ENCODE data around the gene TMEM164.

The TMEM164 gene

DNA sequence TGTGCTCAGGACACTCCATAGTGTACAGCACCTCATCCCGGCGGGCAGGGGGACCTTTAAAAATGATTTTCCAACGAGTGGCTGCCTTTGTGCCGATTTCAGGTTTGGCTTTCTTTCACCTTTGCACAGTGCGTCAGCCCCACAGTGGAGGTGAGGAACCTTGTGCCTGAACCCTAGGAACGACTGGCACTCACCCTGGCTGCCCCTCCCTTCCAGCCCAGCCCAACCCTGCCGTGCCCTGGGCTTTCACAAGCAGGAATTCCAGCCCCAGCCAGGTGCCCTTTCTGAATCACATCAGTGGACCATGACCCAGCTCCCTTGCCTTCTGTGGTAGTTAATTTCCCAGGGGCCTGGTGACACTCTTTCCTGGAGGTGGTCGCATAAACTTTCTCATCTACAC is 1.3 kb downstream of the TMEM164 start:
- no peak for DNase-seq

DNA sequence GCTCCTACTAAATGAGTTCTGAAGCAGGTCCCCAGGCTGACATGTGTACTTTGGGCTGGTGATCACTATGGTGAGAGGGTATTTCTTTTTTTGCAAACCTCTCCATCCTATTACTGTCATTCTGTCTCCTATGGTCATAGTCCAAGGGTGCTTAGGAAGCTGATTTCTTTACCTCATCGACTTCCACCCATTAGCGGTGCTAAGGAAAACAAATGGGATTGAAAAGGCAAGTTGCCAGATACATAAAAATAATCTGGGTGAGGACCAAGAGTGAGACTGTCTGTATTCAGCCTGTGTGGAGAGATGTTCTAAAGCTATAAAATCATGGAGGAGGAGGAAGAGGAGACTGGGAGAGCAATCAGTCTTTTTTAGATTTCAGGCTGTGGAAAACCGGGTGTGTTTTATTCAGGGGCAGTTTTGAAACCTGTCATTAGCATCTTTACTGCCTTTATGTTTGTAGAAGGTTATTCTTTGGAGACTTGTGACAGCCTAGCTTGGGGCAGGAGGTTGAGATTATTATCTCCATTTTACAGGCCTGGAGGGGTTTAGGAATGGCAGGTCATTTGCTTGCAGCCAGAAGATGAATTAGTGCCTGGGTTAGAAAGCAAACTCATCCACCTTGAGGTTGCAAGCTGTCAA is 1.9 kb downstream of the TMEM164 start:
- DNase-seq: peak; percentile 83

DNA sequence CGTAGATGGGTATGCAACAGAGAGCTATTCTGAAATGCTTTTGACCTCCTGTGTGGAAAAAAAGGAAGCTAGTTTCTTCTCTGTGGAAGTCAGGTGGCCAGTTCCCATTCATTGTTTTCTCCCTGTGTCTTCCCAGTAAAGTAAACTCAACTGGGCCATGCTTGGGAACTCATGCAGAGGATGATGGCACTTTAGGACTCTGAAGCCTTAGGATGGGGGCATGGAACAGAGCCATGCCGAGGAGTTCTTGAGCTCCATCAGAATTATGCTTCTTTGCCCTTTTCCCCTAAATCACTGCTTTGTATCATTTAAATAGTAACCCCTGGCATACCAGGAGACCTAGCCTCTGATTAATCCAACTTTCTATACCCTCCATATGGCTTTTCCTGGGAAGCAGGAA is 3.2 kb downstream of the TMEM164 start:
- no peak for DNase-seq

DNA sequence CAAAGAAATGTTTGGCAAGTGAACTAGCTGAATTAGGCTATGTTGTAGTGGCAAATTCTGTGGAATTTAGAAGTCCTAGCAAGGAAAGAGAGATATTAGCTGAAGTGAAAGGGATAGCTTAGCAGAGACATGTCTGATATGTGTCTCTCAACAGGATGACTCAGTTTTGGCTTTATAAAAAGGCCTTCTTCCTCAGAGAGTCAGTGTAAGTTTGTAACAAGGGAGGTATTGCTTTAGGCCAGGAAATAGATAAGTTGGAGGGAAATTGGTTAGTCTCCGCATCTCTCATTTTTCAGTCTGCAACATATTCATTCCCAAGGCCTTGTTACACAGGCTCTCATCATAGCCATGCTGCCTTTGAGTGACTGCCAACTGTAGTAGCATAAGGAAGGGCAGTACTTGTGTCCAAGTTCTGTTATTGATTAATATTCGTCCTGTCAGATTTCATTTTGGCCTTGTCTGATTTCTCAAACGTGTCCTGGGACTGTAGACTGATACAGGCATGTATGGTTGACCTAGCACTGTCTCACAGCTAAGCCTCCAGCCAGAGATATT is 4.0 kb downstream of the TMEM164 start:
- DNase-seq: peak; percentile 24

DNA sequence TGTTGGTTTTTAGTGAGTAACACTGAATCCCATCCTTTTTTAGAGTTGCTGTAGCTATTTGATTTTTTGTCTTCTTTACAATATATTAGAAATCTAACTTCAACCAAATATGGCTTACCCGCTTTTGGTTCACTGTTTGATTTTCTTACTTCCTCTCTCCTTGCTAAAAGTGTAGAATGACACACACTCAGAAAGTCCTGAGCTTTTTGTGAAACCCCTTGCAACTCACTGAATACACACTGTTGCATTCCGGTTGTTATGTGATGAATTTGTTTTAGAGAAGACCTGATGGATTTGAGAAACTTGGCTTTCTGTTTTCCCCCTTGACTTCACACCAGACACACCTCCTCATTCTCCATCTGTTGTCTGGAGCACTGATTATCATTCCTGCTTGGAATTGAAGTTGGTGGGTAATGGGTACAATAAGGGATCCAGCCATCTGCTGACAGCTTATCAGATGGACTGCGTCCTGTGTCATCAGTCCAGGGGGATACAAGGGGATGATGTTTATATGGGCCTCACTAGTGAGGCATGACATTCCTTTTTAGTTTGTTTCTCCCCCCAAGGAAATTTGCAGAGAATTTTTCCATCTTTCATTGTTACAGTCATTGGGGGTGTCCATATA is 5.2 kb downstream of the TMEM164 start:
- DNase-seq: no peak

DNA sequence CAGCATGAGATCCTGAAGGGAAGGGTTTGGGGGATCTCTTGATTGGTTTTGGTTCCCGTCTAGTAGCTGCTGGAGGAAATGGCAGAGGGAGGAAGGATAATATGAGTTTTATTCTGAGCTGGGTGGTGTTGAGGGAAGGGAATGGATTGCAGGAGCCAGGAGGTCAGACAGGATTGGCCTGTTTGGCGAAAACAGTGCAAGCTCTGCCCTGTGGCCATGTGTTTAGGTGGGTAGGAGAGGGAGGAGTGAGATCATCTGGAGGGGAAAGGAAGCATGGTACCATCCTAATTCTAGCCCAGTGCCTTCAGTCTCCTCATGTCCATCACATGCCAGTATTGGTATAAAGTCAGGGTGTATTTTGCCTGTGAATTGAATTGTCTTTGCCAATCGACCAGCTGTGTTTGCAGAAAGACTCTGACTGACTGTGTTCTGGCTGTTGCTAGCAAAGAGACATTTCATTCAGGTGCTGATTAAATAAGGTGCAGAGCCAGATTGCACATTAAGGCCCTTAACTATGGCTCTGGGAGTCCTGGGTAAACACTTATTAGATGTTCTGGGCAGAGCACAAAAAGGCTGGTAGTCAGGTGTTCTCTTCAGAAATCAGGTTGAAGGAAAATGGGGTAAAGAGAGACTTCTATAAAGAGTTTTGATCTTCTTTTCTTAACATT is 10.0 kb downstream of the TMEM164 start:
- DNase-seq: peak; percentile 99

DNA sequence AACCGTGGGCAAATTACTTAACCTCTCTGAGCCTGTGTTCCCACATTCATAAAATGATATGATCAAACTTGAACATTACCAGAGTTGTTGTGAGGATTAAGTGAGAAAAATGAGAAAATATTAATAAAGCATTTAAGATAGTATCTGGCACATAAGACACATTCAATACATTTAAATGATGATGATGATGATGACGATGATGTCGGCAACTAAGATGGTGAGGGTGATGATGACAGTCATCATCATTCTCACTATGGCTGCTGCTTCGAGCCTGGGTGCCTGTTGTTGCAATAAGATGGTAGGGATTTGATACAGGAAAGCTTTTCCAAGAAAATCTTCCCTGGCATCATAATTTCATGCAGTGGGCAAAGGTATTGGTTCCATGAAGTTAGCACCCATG is 11.1 kb downstream of the TMEM164 start:
- no peak for DNase-seq

DNA sequence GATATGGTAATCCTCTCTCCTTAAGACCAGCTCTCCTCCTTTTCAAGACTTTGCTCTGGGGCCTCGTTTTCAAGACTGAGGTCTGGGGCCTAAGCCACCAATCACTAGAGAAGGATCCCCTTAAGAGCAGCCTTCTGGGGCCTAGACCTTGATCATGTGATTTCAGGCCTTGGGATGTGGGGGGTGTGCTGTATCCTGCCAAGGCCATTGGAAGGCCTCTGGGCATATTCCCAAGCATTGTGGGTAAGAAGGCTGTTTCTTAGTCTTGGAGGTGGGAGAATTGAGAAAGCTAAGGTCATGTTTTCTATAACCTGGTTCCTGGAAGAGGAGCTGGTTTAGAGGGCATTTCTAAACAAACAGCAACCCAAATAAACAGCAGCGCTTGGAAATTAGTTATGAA is 12.1 kb downstream of the TMEM164 start:
- DNase-seq: no peak

DNA sequence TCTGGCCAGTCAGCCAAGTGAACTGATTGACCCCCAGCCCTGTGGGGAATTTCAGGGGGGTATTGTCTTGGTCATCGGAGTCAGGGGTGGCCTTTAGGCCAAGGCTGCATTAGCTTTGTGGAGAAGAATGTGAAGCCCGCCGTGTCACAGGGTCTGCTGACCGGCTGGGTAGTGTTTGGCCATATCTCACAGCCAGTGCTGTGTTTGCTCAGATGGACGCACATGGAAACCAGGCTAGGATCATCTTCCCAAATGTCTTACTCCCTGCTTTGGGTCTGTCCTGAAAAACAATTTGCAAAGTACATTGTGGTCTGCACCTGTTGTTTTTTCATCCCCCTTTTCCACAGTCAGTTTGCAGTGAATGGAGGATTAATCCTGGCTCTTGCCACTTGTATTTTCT is 13.0 kb downstream of the TMEM164 start:
- no peak for DNase-seq

DNA sequence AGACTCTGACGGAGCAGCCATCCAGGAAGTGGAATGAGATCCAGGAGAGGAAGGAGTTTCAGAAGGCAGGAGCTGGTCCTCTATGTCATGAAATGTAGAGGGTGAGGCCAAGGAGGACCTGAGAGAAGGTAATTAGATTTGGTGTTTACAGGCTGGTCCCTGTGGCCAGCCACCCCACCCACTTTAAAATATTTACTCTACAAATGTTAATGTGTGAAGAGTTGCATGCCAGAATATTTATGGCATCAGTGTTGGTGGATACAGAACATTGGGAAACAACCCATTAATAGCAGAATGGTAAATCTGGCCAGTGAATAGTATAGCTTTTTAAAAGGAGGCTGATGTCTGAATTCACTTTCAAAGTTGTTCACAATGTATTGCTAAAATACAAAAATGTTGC is 17.6 kb downstream of the TMEM164 start:
- no peak for DNase-seq

DNA sequence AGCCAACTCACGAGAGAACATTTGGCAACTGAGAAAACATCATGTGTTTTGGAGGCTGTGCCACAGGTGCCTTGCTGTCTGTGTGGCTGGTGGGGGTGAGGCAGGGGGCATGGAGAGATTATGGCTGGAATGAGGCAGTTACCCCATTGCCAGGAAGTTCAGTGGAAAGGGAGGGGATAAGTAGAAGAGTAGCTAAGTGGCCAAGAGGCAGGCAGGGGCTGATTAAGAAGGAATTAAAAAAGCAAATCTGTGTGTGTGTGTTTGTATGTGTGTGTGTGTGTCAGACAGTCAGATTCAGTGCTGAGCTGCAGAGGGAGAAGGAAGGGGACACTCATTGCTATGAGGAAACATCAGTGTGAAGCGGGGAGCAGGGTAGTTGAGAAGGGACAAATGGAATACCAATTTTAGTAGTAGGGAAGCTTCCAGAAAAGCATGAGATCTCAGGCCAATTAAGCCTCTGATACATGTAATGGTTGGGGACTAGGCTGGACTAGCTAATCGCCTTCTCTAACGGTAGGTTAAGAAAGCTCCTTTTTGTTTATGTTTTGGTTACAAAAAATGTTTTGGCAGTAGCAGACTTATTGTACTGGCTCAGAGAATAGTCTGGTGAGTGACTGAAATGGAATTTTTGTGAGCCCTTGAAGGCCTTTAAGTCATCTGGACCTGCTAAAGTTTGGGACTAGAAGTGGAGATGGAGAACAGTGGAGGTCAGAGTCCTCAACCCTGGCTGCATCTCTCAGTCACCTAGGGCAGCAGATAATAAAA is 18.5 kb downstream of the TMEM164 start:
- DNase-seq: no peak

DNA sequence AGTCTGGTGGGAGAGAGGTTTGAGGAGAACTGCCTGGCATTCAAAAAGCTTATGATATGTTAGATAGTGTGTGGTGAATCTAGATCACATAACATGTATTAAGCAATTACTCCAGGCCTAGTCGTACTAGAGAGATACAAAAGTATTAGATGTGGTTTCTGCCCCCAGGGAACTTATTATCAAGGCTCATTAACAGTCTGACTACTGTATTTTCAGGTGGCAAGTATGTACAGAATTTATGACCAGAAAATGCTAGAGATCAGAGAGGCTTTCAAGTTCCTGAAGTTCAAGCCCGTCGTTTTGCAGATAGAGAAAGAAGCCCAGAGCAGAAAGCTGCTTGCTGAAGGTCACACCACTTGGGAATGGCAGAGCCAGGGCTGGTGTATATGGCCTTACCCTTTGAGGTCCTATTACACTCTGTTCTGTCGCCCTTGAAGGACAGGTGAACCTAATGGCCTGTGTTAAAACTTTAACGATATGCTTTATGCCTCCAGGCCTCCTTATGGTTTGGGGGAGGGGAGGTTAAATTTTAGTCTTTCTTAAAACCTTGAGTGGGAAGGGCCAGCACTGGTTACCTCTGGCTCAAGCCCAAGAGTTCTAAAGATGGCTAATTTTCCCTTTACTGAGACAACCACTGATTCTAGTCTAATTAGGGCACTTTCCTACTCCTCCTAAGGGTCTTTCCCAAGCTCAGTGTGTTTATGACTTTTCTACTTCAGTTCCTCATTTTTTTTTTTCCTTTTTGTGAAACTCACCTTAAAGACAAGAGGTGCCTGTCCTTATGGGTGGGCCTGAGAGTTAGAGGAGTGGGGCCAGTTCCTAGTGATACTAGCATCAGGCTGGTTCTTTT is 19.9 kb downstream of the TMEM164 start:
- no peak for DNase-seq

DNA sequence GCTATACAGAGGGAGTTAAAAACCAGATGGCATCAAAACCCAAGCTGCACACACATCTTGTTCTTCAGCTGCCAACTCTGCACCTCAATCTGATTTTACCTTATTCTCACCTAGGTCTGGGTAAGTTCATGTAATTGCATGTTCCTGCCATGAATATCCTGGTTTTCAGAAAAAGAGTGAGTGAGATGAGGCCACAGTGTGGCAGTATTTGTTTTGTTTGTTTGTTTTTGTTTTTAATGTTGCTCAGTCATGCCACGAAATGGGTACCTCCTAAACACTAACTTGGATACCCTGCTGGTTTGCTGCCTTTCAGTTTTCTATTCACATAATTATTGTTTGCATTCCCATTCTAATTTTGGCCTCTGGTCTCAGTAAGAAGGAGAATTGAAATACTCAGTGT is 22.5 kb downstream of the TMEM164 start:
- peak; percentile 22 for DNase-seq

DNA sequence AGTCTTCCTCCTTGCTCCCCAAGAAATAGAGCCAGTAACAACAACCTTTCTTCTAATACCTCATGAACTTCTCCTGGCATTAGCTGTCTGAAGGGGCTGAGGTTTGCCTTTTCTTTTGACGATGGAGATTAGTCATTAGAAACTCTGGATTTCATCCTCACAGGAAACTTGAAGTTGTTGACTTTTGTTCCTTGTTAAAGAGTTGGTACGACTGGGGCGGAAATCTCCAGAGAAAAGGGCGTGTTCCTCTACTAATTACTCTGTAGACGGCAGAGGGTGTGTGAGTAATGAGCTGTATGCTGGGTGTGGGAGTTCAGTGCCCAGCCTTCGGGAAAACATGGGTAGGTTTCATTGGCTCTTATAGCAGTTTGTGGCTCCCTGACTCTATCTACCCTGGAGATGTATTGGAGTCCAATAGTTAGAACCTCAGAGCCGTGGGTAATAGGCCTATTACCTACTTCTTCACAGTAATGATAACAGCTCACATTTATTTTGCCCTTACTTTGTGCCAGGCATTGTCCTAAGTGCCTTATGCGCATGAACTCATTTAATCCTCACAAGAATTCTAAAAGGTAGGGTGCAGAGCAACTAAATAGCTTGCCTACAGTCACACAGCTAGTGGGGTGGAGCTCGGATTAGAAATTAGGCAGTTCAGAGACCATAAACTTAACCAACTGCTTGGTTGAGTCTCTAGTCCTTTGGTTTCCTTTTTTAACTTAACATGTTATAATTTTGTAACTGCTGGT is 23.4 kb downstream of the TMEM164 start:
- no peak for DNase-seq

DNA sequence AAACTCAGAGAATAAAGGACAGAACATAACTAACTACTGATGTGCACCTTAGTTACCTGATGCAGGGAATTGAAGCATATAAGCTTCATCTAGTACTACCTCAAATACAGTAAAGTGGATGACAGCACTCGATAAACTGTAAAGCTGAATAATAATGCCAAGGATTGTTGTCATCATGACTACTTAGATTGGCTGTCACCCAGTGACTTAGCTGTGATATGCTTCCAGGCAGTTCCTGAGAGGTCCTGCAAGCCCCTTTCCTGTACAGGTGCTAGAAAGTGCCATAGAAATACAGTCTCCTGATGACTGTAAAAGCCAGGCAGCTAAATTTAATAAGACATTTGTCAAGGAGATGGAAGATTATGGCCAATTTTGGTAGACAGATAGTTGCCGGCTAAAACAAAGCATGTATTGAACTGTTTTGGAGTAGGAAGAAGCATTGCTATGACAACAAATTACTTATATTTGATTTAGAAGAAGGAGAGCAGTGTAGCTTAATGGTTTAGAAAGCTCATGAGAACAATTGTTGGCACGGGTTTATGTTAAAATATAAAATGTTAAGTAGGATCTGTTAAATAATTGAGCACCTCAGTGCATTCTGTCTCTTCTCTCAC is 29.7 kb downstream of the TMEM164 start:
- DNase-seq: peak; percentile 48

DNA sequence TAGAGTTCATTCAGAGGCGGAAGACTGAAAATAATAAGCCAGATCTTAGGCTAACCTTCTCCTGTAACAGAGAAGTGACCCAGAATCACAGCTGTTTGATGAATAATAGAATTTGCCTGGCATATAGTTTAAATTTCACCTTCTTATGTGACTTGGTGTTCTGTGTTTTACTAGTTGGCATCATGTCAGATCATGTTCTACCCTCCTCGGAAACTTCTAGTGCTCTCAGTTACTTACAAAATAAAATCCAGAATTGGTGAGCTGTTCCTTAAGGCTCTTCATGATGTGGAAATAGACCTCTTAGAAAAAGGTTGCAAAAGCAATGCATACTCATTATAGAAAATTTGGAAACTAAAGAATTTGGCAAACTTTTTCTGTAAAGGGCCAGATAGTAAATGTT is 31.1 kb downstream of the TMEM164 start:
- no peak for DNase-seq

DNA sequence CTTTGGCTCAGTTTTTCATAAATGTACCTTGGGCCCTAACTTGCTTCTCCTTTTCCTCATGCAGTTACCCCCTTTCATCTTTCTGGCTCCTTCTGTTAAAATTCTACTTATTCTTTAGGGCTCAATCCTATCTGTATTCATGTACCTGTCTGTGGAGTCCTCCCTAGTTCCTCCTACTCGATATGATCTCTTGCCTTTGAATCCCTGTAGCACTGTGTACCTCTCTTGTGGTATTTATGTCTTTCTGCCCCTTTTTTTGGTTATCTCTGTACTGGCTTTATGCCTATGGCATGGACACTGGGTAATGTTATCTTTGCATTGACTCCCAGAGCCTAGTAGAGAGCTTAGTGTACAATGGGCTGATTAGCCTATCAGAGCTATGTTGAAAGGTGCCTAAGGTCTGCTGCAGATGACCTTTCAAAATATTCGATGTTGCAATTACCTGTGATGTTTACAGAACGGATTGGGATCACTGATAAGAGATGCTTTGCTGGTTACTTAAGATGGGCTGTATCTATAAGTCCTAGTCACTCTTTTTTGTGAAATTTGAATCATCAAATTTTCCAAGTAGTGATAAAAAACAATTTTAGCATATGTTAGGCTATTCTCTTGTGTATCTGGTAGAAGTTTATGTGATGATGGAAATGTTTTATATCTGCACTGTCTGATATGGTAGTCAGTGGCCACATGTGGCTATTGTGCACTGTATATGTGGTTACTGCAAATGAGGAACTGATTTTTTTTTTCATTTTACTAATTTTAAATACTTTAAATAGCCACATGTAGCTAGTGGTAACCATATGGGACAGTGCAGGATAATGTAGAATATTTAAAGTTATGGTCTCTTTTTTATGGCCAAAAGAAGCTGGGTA is 33.5 kb downstream of the TMEM164 start:
- no peak for DNase-seq

DNA sequence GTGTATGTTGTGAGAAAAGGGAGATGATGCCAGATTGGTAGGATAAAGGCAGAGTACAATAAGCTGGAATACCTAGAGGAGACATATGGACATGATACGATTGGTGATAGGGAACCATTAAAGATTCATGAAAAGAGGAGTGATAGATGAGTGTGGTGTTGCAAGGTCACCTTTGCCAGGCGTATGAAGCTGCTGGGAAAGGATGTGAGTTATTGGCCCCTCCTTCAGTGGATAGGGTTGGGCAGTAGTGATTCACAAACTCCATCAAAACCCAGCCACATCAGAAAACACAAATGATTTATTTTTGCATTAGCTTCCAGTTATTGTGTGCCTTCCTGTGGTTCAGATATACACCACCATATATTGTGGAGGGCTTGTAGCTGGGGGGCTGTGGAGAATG is 34.3 kb downstream of the TMEM164 start:
- no peak for DNase-seq

DNA sequence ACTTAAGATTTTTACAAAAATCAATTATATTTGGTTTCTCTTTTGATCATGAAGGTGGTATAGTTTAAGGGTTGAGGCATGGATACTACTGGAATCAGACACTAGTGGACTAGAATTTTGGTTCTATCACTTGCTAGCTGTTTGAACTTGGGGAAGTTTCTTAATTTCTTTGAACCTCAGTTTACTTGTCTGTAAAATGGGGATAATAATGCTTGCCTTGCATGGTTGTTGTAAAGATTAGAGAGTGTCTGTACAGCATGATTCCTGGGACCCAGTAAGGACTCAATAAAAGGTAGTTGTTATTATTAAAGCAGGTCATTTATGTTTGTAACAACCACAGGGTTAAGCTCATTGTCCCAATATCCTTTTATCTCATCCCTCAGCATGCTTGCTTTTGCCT is 36.0 kb downstream of the TMEM164 start:
- no peak for DNase-seq

DNA sequence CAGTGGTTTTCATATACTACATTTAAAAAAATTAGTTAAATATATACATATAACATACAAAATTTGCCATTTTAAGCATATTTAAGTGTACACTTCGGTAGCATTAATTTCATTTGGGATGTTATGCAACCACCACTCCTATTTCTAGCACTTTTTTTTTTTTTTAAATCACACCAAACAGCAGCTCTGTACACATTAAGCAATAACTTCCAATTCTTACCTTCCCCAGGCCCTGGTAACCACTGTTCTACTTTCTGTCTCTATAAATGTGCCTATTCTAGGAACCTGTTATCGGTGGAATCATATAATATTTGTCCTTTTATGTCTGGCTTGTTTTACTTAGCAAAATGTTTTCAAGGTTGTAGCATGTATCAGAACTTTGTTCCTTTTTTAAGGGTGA is 39.1 kb downstream of the TMEM164 start:
- no peak for DNase-seq

Data from NCI-H1092 treated with DMSO at 0.1 percent for 48 hours (cell line).